Measurements from ENCODE around the gene STARD3NL.

The STARD3NL gene

GRCh38 chr7:38187794-38188440, 9.9 kb downstream of the STARD3NL start:
- H3K9me2 ChIP-seq (replicated peaks; ENCODE audit: low read depth, low read length), result no peaks in the 10 kb centered on the region
- H3K36me3 ChIP-seq (ENCODE audit: insufficient read depth, low read length), result no peaks in the 10 kb centered on the region
- H2AFZ ChIP-seq (ENCODE audit: low read length), result no peak overlapping the region
- peak overlapping the region; percentile 36 for H3K4me2 ChIP-seq (ENCODE audit: low read depth, low read length, poor library complexity, severe bottlenecking)
- no peak overlapping the region for H3K9ac ChIP-seq (ENCODE audit: low read depth, low read length, poor library complexity, severe bottlenecking)
- H4K20me1 ChIP-seq (ENCODE audit: insufficient read depth, low read length, poor library complexity, severe bottlenecking), result peaks cover 28% of the 10 kb centered on the region
- H3K27me3 ChIP-seq (ENCODE audit: insufficient read depth, low read length, poor library complexity, severe bottlenecking), result no peaks in the 10 kb centered on the region
- H3K79me2 ChIP-seq (ENCODE audit: insufficient read depth, low read length), result peaks cover 95% of the 10 kb centered on the region
- no peak for TF ChIP-seq CTCF (conservative IDR thresholded peaks at IDR 0.05; ENCODE audit: low read length)
- TF ChIP-seq EZH2phosphoT487 (IDR thresholded peaks at IDR 0.05; ENCODE audit: borderline replicate concordance), result no peak
- H3K9me3 ChIP-seq (ENCODE audit: insufficient read depth, low read depth, low read length), result no peaks in the 10 kb centered on the region
- no peaks in the 10 kb centered on the region for H3F3A ChIP-seq (ENCODE audit: low read depth)
- no peak overlapping the region for H3K4me3 ChIP-seq (ENCODE audit: low read length, poor library complexity, severe bottlenecking)
- H3K4me1 ChIP-seq (ENCODE audit: insufficient read depth, low read length, poor library complexity, severe bottlenecking), result peaks cover 62% of the 10 kb centered on the region

GRCh38 chr7:38189231-38189938, 11.3 kb downstream of the STARD3NL start:
- Histone ChIP-seq H3K9ac (ENCODE audit: low read depth, low read length, poor library complexity, severe bottlenecking) (no peak overlapping the region), H2AFZ (ENCODE audit: low read length) (no peak overlapping the region), H3K27me3 (ENCODE audit: insufficient read depth, low read length, poor library complexity, severe bottlenecking) (no peaks in the 10 kb centered on the region), H3K79me2 (ENCODE audit: insufficient read depth, low read length) (peaks cover 93% of the 10 kb centered on the region), H3K4me3 (ENCODE audit: low read length, poor library complexity, severe bottlenecking) (no peak overlapping the region), H3K4me2 (ENCODE audit: low read depth, low read length, poor library complexity, severe bottlenecking) (no peak overlapping the region), H3K9me3 (ENCODE audit: insufficient read depth, low read depth, low read length) (no peaks in the 10 kb centered on the region), H4K20me1 (ENCODE audit: insufficient read depth, low read length, poor library complexity, severe bottlenecking) (peaks cover 17% of the 10 kb centered on the region), H3K9me2 (replicated peaks; ENCODE audit: low read depth, low read length) (no peaks in the 10 kb centered on the region), H3K36me3 (ENCODE audit: insufficient read depth, low read length) (no peaks in the 10 kb centered on the region), H3K4me1 (ENCODE audit: insufficient read depth, low read length, poor library complexity, severe bottlenecking) (peaks cover 52% of the 10 kb centered on the region), H3F3A (ENCODE audit: low read depth) (no peaks in the 10 kb centered on the region)
- TF ChIP-seq EZH2phosphoT487 (IDR thresholded peaks at IDR 0.05; ENCODE audit: borderline replicate concordance) (no peak), CTCF (conservative IDR thresholded peaks at IDR 0.05; ENCODE audit: low read length) (no peak)

- peaks cover 92% of the 10 kb centered on the region for H3K79me2 ChIP-seq (ENCODE audit: insufficient read depth, low read length)
- no peak overlapping the region for H3K4me2 ChIP-seq (ENCODE audit: low read depth, low read length, poor library complexity, severe bottlenecking)
These were observed 12.0 kb downstream of the STARD3NL start for GRCh38 chr7:38190011-38190410.

More at GRCh38 chr7:38190011-38190410, 12.0 kb downstream of the STARD3NL start:
- Histone ChIP-seq H3K4me1 (ENCODE audit: insufficient read depth, low read length, poor library complexity, severe bottlenecking) (peaks cover 49% of the 10 kb centered on the region), H3K9me3 (ENCODE audit: insufficient read depth, low read depth, low read length) (no peaks in the 10 kb centered on the region), H4K20me1 (ENCODE audit: insufficient read depth, low read length, poor library complexity, severe bottlenecking) (peaks cover 16% of the 10 kb centered on the region), H3K9ac (ENCODE audit: low read depth, low read length, poor library complexity, severe bottlenecking) (no peak overlapping the region), H3K36me3 (ENCODE audit: insufficient read depth, low read length) (no peaks in the 10 kb centered on the region), H3K4me3 (ENCODE audit: low read length, poor library complexity, severe bottlenecking) (no peak overlapping the region), H3F3A (ENCODE audit: low read depth) (no peaks in the 10 kb centered on the region), H2AFZ (ENCODE audit: low read length) (no peak overlapping the region), H3K9me2 (replicated peaks; ENCODE audit: low read depth, low read length) (no peaks in the 10 kb centered on the region), H3K27me3 (ENCODE audit: insufficient read depth, low read length, poor library complexity, severe bottlenecking) (no peaks in the 10 kb centered on the region)
- no peak for TF ChIP-seq CTCF (conservative IDR thresholded peaks at IDR 0.05; ENCODE audit: low read length)
- TF ChIP-seq EZH2phosphoT487 (IDR thresholded peaks at IDR 0.05; ENCODE audit: borderline replicate concordance), result no peak
